ENCODE results near the gene ANAPC15. TPM values are rescaled to one million over a fixed set of nuclear protein-coding genes. Genes with fewer than 3 reads are reported as not detected.

Gene ANAPC15
- total RNA-seq, 2 donors from 2014 or later, result 51.2 to 54.9 TPM

- no peak overlapping the region for H3K27ac ChIP-seq (ENCODE audit: low read depth, low read length)
- H3K4me1 ChIP-seq (ENCODE audit: control insufficient read depth, insufficient read depth, low read length), result peaks cover 4% of the 10 kb centered on the region
- H3K36me3 Mint-ChIP-seq (ENCODE audit: low read depth), result peaks cover 4% of the 10 kb centered on the region
- DNase-seq, result no peak
- H3K36me3 ChIP-seq (ENCODE audit: control insufficient read depth, insufficient read depth, low read length), result peaks cover 10% of the 10 kb centered on the region
- WGBS, 2 experiments (ENCODE audit: insufficient coverage in 1 of 2, insufficient read length in 1 of 2), result 94 to 100% methylated on average over 3 of the region's 3 CpGs
- H3K4me1 Mint-ChIP-seq, result peaks cover 11% of the 10 kb centered on the region
- no peaks in the 10 kb centered on the region for H3K27me3 Mint-ChIP-seq (ENCODE audit: insufficient read depth)
- no peak for TF ChIP-seq CTCF (conservative IDR thresholded peaks at IDR 0.05)
- no peaks in the 10 kb centered on the region for H3K9me3 Mint-ChIP-seq
- peak overlapping the region; percentile 85 for H3K4me3 Mint-ChIP-seq
- no peak overlapping the region for H3K9ac ChIP-seq (ENCODE audit: extremely low read depth, low read length, poor library complexity, severe bottlenecking)
- peak overlapping the region; percentile 86 for H3K27ac Mint-ChIP-seq
- H3K9me3 ChIP-seq (ENCODE audit: control insufficient read depth, low read length), result no peaks in the 10 kb centered on the region
- H3K27me3 ChIP-seq (ENCODE audit: control insufficient read depth, insufficient read depth, low read length, poor library complexity, severe bottlenecking), result no peaks in the 10 kb centered on the region
- no peak overlapping the region for H3K4me3 ChIP-seq (ENCODE audit: low read length)
These were observed 30.6 kb downstream of the ANAPC15 start for GRCh38 chr11:72081821-72082453.

DNA sequence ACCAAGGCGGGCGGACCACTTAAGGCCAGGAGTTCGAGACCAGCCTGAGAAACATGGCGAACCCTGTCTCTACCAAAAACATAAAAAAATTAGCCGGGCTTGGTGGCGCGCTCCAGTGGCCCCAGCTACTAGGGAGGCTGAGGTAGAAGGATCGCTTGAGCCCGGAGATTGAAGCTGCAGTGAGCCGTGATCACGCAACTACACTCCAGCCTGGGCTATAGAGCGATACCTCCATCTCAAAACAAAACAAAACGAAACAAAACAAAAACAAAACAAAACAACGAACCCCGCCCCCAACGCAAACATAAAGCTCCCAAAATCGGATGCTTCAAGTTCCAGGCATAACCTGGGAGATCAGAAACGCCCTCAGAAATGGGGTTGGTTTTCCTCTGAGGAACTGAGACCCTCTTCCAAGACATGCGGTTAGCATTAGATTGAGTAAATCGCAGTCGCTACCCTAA is 31.3 kb downstream of the ANAPC15 start:
- Mint-ChIP-seq H3K4me1 (peaks cover 11% of the 10 kb centered on the region), H3K4me3 (peak overlapping the region; percentile 85), H3K9me3 (no peaks in the 10 kb centered on the region), H3K36me3 (ENCODE audit: low read depth) (peaks cover 8% of the 10 kb centered on the region), H3K27ac (peak overlapping the region; percentile 97), H3K27me3 (ENCODE audit: insufficient read depth) (no peaks in the 10 kb centered on the region)
- no peaks in the 10 kb centered on the region for H3K27me3 ChIP-seq (ENCODE audit: control insufficient read depth, insufficient read depth, low read length, poor library complexity, severe bottlenecking)
- H3K9ac ChIP-seq (ENCODE audit: extremely low read depth, low read length, poor library complexity, severe bottlenecking), result peak overlapping the region; percentile 78
- H3K4me1 ChIP-seq (ENCODE audit: control insufficient read depth, insufficient read depth, low read length), result no peaks in the 10 kb centered on the region
- 86 to 91% methylated on average over 10 to 21 of the region's 21 CpGs for WGBS, 2 experiments (ENCODE audit: insufficient coverage in 1 of 2, insufficient read length in 1 of 2)
- H3K4me3 ChIP-seq (ENCODE audit: low read length), result peak overlapping the region; percentile 98
- no peaks in the 10 kb centered on the region for H3K9me3 ChIP-seq (ENCODE audit: control insufficient read depth, low read length)
- no peak for DNase-seq
- peaks cover 10% of the 10 kb centered on the region for H3K36me3 ChIP-seq (ENCODE audit: control insufficient read depth, insufficient read depth, low read length)
- no peak for TF ChIP-seq CTCF (conservative IDR thresholded peaks at IDR 0.05)
- H3K27ac ChIP-seq (ENCODE audit: low read depth, low read length), result peak overlapping the region; percentile 83

GRCh38 chr11:72080326-72081183 is 31.9 kb downstream of the ANAPC15 start, which contains the start of the genes LRRC51 and NUMA1:
Gene LRRC51 (plus strand): TSS chr11:72080850. CDS start chr11:72089084, 8,234 bp downstream.
Gene NUMA1 (minus strand): TSS chr11:72080542. CDS start chr11:72035943, 44,599 bp downstream.
- WGBS, 2 experiments (ENCODE audit: insufficient coverage in 1 of 2, insufficient read length in 1 of 2), result 2% methylated on average over 34 to 60 of the region's 60 CpGs
- H3K9me3 ChIP-seq (ENCODE audit: control insufficient read depth, low read length), result no peaks in the 10 kb centered on the region

More at GRCh38 chr11:72080326-72081183, 31.9 kb downstream of the ANAPC15 start, which contains the start of the genes LRRC51 and NUMA1:
- no peaks in the 10 kb centered on the region for H3K27me3 Mint-ChIP-seq (ENCODE audit: insufficient read depth)
- peak within 1 kb of the TSS; percentile 97 for H3K27ac Mint-ChIP-seq
- Histone ChIP-seq H3K27ac (ENCODE audit: low read depth, low read length) (peak within 1 kb of the TSS; percentile 83), H3K4me3 (ENCODE audit: low read length) (peak within 1 kb of the TSS; percentile 98), H3K9ac (ENCODE audit: extremely low read depth, low read length, poor library complexity, severe bottlenecking) (peak within 1 kb of the TSS; percentile 79), H3K27me3 (ENCODE audit: control insufficient read depth, insufficient read depth, low read length, poor library complexity, severe bottlenecking) (no peaks in the 10 kb centered on the region), H3K4me1 (ENCODE audit: control insufficient read depth, insufficient read depth, low read length) (no peaks in the 10 kb centered on the region), H3K36me3 (ENCODE audit: control insufficient read depth, insufficient read depth, low read length) (peaks cover 10% of the 10 kb centered on the region)
- H3K9me3 Mint-ChIP-seq, result no peaks in the 10 kb centered on the region
- peaks cover 11% of the 10 kb centered on the region for H3K36me3 Mint-ChIP-seq (ENCODE audit: low read depth)
- H3K4me3 Mint-ChIP-seq, result peak within 1 kb of the TSS; percentile 85
- peaks cover 11% of the 10 kb centered on the region for H3K4me1 Mint-ChIP-seq
- TF ChIP-seq CTCF (conservative IDR thresholded peaks at IDR 0.05), result no peak
- DNase-seq, result peak; percentile 100
